BJ (cell line): ENCODE measurements around the gene CHAF1B. TPM values are rescaled to one million over a fixed set of nuclear protein-coding genes. Genes with fewer than 3 reads are reported as not detected.

Experiments
- CTCF ChIA-PET: fragments of 350-600 bp; formaldehyde crosslinking; extraction: SDS; loops from one replicate; lab custom pipeline; 2021; ENCODE audit warnings: antibody characterized with exemption, inconsistent platforms; lab: Yijun Ruan, JAX
- POLR2A ChIA-PET: fragments of 300-600 bp; sonication (Branson Sonifier 250); formaldehyde crosslinking; extraction: SDS; loops from one replicate; lab custom pipeline; 2021; ENCODE audit warnings: antibody characterized with exemption; lab: Charles Lee
- DNase-seq: peaks from one replicate; pipeline ENCODE4 v3.0.0-alpha.2; 2011; ENCODE audit warnings: low read depth
- H3K27me3 ChIP-seq: 2 replicates; pipeline ENCODE4 v1.6.0; 2011; ENCODE audit warnings: low read length; ENCODE audit not compliant: control insufficient read depth, insufficient read depth
- H3K36me3 ChIP-seq: 2 replicates; pipeline ENCODE4 v1.5.1; 2011; ENCODE audit warnings: low read length; ENCODE audit not compliant: control insufficient read depth, insufficient read depth
- H3K4me3 ChIP-seq: 2 replicates; pipeline ENCODE4 v1.5.1; 2011; ENCODE audit warnings: low read depth, mild to moderate bottlenecking, control low read depth, low read length
- CTCF ChIP-seq: IDR thresholded peaks from 2 replicates; pipeline ENCODE4 v1.5.1; 2011; ENCODE audit warnings: low read depth, mild to moderate bottlenecking, control low read depth, inconsistent platforms, low read length, moderate library complexity; ENCODE audit not compliant: insufficient read depth
- polyA plus RNA-seq: library from polyadenylated mRNA; depleted of rRNA; stranded (reverse); fragments of >200 nt; gene quantifications from 2 replicates; pipeline ENCODE4 v1.2.3, GENCODE V29; 2011

Gene CHAF1B
- polyA plus RNA-seq, 1 experiment, result 4.0 TPM

GRCh38 chr21:36430841-36431240, 45.6 kb downstream of the CHAF1B start:
- H3K4me3 ChIP-seq, result no peak overlapping the region
- H3K36me3 ChIP-seq, result no peaks in the 10 kb centered on the region
- DNase-seq, result no peak
- no peaks in the 10 kb centered on the region for H3K27me3 ChIP-seq
- ChIA-PET CTCF (interaction anchor here (1.4 to 5.0 kb wide), 4 partner anchors 12 to 318 kb away, joined by 3 to 20 read pairs (median 4); no protein-coding TSS in a partner anchor), POLR2A (no interaction called here)
- no peak for TF ChIP-seq CTCF

- H3K4me3 ChIP-seq, result no peak overlapping the region
- TF ChIP-seq CTCF, result no peak
- H3K27me3 ChIP-seq, result no peaks in the 10 kb centered on the region
- DNase-seq, result no peak
- no peaks in the 10 kb centered on the region for H3K36me3 ChIP-seq
- CTCF ChIA-PET, result interaction anchor here (1.4 to 5.0 kb wide), 3 partner anchors 12 to 318 kb away, joined by 3 to 20 read pairs (median 3); no protein-coding TSS in a partner anchor
- POLR2A ChIA-PET, result no interaction called here
Measured at GRCh38 chr21:36431252-36431651, 46.1 kb downstream of the CHAF1B start.

- no peak for DNase-seq
- no peak for TF ChIP-seq CTCF
- no peak overlapping the region for H3K4me3 ChIP-seq
- no peaks in the 10 kb centered on the region for H3K27me3 ChIP-seq
- CTCF ChIA-PET, result no interaction called here
- POLR2A ChIA-PET, result no interaction called here
- no peaks in the 10 kb centered on the region for H3K36me3 ChIP-seq
Measured at GRCh38 chr21:36433059-36433709, 48.0 kb downstream of the CHAF1B start.

- CTCF ChIA-PET, result interaction anchor here (0.6 kb wide), 1 partner anchor 12 kb away, joined by 3 read pairs; no protein-coding TSS in a partner anchor
- POLR2A ChIA-PET, result no interaction called here
Measured at GRCh38 chr21:36434144-36434543, 49.0 kb downstream of the CHAF1B start.

More at GRCh38 chr21:36434144-36434543, 49.0 kb downstream of the CHAF1B start:
- TF ChIP-seq CTCF, result no peak
- Histone ChIP-seq H3K4me3 (no peak overlapping the region), H3K36me3 (no peaks in the 10 kb centered on the region), H3K27me3 (no peaks in the 10 kb centered on the region)
- DNase-seq, result no peak
